Adrenal gland (tissue), 12 donors: Measurements from ENCODE around the gene OGFOD1. TPM values are rescaled to one million over a fixed set of nuclear protein-coding genes. Genes with fewer than 3 reads are reported as not detected.

Experiments
- DNase-seq, 7 donors: peaks; one replicate each; pipeline ENCODE4 v3.0.0-alpha.2; 2019 to 2020
- H3K27ac ChIP-seq, 5 donors: fragments of 200-600 bp; sonication (generic) in 4 of 5; 1 replicate in 3 of 5; 2 replicates in 2 of 5; pipeline versions ENCODE4 v1.5.1 to v1.8.0; 2016 to 2020; ENCODE audit warnings: mild to moderate bottlenecking in 1 of 5
- H3K27me3 ChIP-seq: fragments of 200-600 bp; 2 replicates; pipeline ENCODE4 v1.8.0; 2021
- H3K36me3 ChIP-seq, 2 donors: fragments of 200-600 bp; replicated peaks in 1 of 2; 1 replicate in 1 of 2; 2 replicates in 1 of 2; pipeline versions ENCODE4 v1.5.1 to v1.8.0; 2018 to 2022
- H3K4me1 ChIP-seq, 2 donors: fragments of 200-600 bp; replicated peaks in 1 of 2; 1 replicate in 1 of 2; 2 replicates in 1 of 2; pipeline versions ENCODE4 v1.5.1 to v1.8.0; 2018 to 2021
- H3K4me3 ChIP-seq, 4 donors: fragments of 200-600 bp; sonication (generic) in 3 of 4; one replicate each; pipeline ENCODE4 v1.5.1; 2016 to 2018
- H3K9me3 ChIP-seq, 3 donors: fragments of 200-600 bp; sonication (generic) in 1 of 3; replicated peaks in 1 of 3; 1 replicate in 2 of 3; 2 replicates in 1 of 3; pipeline versions ENCODE4 v1.5.1 to v1.8.0; 2016 to 2021
- POLR2A ChIP-seq, 2 donors: fragments of 450-650 bp; IDR thresholded peaks; one replicate each; pipeline ENCODE4 v1.6.1; 2017; ENCODE audit warnings: antibody characterized with exemption in 2 of 2, mild to moderate bottlenecking in 2 of 2, moderate library complexity in 1 of 2
- WGBS, 4 donors: extraction: QIAGEN DNeasy Blood & Tissue Kit in 2 of 4; methylation state at CpG; one replicate each; pipeline versions ENCODE4 v1.1.5 to v1.1.7; 2013 to 2017; 5-methylcytosine and 5-hydroxymethylcytosine counted together
- intact Hi-C, 2 donors: fragments of 100-400 bp; cut with DNase I; formaldehyde crosslinking; loops; one replicate each; pipeline versions ENCODE4 v1.14.1 to v1.15.0; 2022 to 2023
- polyA plus RNA-seq, 3 donors: library from polyadenylated mRNA; stranded (reverse); fragments of 200-250 nt in 2 of 3; fragments of 350-450 nt in 1 of 3; fragmentation: Illumina TruSeq in 1 of 3; extraction: RNeasy Lipid Tissue Mini Kit (QIAGEN cat#74804) in 1 of 3; gene quantifications; one replicate each; pipeline ENCODE4 v1.2.3, GENCODE V29; 2013 to 2014
- total RNA-seq, 9 donors: library from RNA; depleted of rRNA in 4 of 9; stranded (reverse); fragments of >200 nt in 4 of 9; fragments of 120-200 nt in 1 of 9; fragmentation: NEBNext Ultra II Directional in 1 of 9; extraction: Animal tissue kit (Norgen Biotek cat#: 25700) in 1 of 9; gene quantifications; one replicate each; pipeline versions ENCODE4 v1.1.0 to v1.2.4, GENCODE V29; 2013 to 2023
- TF ChIP-seq, protein P1 (sequence below), 6 experiments: fragments of 450-650 bp in 4 of 6; fragments of 200-600 bp in 2 of 6; sonication (generic) in 1 of 6; IDR thresholded peaks; 1 replicate in 5 of 6; 2 replicates in 1 of 6; pipeline versions ENCODE4 v1.5.1 to v1.8.0; 2016 to 2021; ENCODE audit warnings: antibody characterized with exemption in 6 of 6, mild to moderate bottlenecking in 2 of 6, moderate library complexity in 1 of 6
- donor health status: healthy with polysubstance abuse.
- donor health status: Bipolar disorder and iron deficiency.
- donor health status: DM: yes; HTN: yes; CAD: no.
- donor health status: DM: no; HTN: no; CAD: no.
- donor health status: DM: no; HTN: no; CAD: no.
- donor health status: DM: yes; HTN: yes; CAD: no.

OGFOD1 gene
- total and polyA plus RNA-seq, 12 donors, result 9.2 to 183 (median 53.5) TPM

GRCh38 chr16:56420613-56421012 lies 30.7 kb upstream of the OGFOD1 start:
- H3K4me1 ChIP-seq, result peaks cover 28 to 54% of the 10 kb centered on the region in 2 donors
- H3K4me3 ChIP-seq, result no peak overlapping the region
- TF ChIP-seq POLR2A (IDR thresholded peaks at IDR 0.05), result no peak
- TF ChIP-seq, protein P1, sequence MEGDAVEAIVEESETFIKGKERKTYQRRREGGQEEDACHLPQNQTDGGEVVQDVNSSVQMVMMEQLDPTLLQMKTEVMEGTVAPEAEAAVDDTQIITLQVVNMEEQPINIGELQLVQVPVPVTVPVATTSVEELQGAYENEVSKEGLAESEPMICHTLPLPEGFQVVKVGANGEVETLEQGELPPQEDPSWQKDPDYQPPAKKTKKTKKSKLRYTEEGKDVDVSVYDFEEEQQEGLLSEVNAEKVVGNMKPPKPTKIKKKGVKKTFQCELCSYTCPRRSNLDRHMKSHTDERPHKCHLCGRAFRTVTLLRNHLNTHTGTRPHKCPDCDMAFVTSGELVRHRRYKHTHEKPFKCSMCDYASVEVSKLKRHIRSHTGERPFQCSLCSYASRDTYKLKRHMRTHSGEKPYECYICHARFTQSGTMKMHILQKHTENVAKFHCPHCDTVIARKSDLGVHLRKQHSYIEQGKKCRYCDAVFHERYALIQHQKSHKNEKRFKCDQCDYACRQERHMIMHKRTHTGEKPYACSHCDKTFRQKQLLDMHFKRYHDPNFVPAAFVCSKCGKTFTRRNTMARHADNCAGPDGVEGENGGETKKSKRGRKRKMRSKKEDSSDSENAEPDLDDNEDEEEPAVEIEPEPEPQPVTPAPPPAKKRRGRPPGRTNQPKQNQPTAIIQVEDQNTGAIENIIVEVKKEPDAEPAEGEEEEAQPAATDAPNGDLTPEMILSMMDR (IDR thresholded peaks at IDR 0.05), result no peak
- H3K27me3 ChIP-seq, result no peaks in the 10 kb centered on the region
- H3K9me3 ChIP-seq, result no peaks in the 10 kb centered on the region
- H3K27ac ChIP-seq, result no peak overlapping the region
- H3K36me3 ChIP-seq, result no peaks in the 10 kb centered on the region
- no peak for DNase-seq
- intact Hi-C loops, result no loop called here

GRCh38 chr16:56421313-56421712 lies 30.0 kb upstream of the OGFOD1 start:
- Histone ChIP-seq H3K9me3 (no peaks in the 10 kb centered on the region), H3K27ac (no peak overlapping the region), H3K4me1 (peaks cover 31 to 51% of the 10 kb centered on the region in 2 donors), H3K4me3 (no peak overlapping the region), H3K27me3 (no peaks in the 10 kb centered on the region), H3K36me3 (no peaks in the 10 kb centered on the region)
- DNase-seq, result no peak
- no peak for TF ChIP-seq POLR2A (IDR thresholded peaks at IDR 0.05)
- 54 to 68% (median 61%) methylated on average over 2 of the region's 2 CpGs for WGBS, 4 donors
- intact Hi-C loops, result no loop called here

GRCh38 chr16:56421976-56422669 lies 29.2 kb upstream of the OGFOD1 start:
- 77 to 84% (median 81%) methylated on average over 5 of the region's 5 CpGs for WGBS, 4 donors
- no peak for DNase-seq
- intact Hi-C loops, result no loop called here
- H3K27me3 ChIP-seq, result no peaks in the 10 kb centered on the region
- H3K27ac ChIP-seq, result peak overlapping the region in 2 of 5 donors; percentile 29 to 38
- H3K4me3 ChIP-seq, result no peak overlapping the region
- peaks cover 31 to 51% of the 10 kb centered on the region in 2 donors for H3K4me1 ChIP-seq
- H3K9me3 ChIP-seq, result no peaks in the 10 kb centered on the region
- no peaks in the 10 kb centered on the region for H3K36me3 ChIP-seq
- TF ChIP-seq, protein P1 (IDR thresholded peaks at IDR 0.05), result no peak
- no peak for TF ChIP-seq POLR2A (IDR thresholded peaks at IDR 0.05)

- DNase-seq, result no peak
- 48 to 64% (median 50%) methylated on average over 4 of the region's 4 CpGs for WGBS, 4 donors
- peaks cover 31 to 51% of the 10 kb centered on the region in 2 donors for H3K4me1 ChIP-seq
- no peak for TF ChIP-seq POLR2A (IDR thresholded peaks at IDR 0.05)
- TF ChIP-seq, protein P1 (IDR thresholded peaks at IDR 0.05), result no peak
- intact Hi-C loops, result no loop called here
- no peaks in the 10 kb centered on the region for H3K27me3 ChIP-seq
- H3K9me3 ChIP-seq, result no peaks in the 10 kb centered on the region
- peak overlapping the region in 1 of 4 donors; percentile 100 for H3K4me3 ChIP-seq
- peak overlapping the region in 3 of 5 donors; percentile 2 to 88 (median 6) for H3K27ac ChIP-seq
- no peaks in the 10 kb centered on the region for H3K36me3 ChIP-seq
Observed at GRCh38 chr16:56422896-56423441, 28.4 kb upstream of the OGFOD1 start.
